ENCODE data around the gene KIAA0513.
"Not testable (repeated sequence)": the region's sequence is repeated elsewhere in the genome, so short reads cannot be mapped to it uniquely, and the experiment has no call there.

KIAA0513 gene

DNA sequence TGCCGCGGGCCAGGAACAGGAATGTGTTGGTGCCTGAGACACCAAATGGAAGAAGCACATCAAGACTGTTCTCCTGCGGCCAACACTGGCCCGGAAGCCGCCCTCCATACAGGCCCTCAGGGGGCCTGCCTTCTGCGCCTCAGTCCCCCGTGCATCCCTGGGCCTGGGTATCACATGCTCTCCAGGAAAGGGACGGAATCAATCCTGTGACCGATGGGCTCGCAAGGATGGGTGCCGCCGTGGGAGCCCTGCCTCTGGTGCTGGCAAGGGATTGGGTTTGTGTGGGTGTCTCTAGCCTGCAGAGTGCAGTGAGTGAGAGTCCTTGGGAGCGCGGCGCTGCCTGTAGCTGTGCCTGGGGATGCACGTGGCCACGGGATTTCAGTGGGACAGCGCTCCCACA lies 65.3 kb downstream of the KIAA0513 start:
- no peak for DNase-seq

DNA sequence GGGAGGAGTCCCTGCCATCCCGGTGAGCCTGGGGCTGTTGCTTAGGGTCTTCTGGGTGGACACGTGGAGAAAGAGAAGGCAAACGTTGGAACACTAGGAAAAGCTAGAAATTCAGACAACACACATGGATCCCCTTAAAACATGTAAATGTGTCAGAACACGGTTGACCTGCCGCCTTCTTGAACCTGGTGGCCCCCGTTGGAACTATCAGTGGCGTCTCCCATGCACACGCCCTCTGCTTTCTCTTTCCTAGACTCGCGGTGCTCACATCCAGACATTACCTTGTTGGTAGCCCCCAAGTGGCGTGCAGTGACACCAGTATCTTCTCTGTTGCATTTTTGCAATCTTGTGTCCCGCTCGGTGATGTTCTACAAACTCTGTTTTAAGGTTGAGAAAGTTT lies 66.1 kb downstream of the KIAA0513 start:
- DNase-seq = no peak

DNA sequence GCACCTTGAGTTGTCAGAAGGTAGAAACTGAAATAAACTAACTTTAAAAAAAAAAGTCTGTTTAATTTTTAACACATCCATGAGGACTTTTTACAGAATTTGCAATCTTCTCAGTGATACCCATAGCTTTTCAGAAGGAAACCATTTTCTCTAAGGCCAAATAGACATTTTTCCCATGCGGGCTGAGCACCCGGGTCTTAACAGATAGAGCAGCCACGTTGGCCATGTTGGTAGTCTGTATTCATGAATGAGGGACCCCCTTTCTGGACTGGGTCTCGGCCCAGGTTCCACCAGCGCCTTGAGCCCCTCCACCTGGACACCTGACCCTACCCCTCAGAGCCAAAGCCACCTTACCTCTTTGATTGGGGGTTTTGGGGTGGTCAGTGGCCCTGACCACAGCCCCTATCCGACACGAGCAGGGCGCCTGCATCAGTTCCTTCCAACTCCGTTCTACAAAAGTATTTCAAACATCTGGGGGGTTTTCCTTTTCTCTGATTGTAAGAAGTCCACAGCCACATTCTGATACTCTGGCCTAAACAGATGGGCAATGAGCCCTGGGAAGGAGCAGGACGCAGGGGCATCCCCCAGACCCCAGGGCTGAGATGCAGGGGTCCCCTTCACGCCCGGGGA lies 66.7 kb downstream of the KIAA0513 start:
- DNase-seq = no peak

DNA sequence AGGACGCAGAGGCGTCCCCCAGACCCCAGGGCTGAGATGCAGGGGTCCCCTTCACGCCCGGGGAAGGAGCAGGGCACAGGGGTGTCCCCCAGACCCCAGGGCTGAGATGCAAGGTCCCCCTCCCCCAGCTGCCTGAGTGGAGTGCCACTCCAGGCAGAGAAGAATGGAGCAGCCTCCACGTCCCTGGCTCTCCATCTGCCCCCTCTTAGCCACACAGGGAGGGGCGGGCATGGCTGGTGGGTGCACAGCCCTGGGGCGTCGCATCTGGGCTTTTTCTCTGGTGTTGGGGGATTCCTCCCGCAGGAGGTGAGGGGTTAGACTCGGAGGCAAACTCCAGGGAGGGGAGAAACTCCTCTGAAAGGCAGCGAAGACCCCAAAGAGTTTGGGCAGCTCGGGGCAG lies 67.2 kb downstream of the KIAA0513 start:
- DNase-seq = no peak

DNA sequence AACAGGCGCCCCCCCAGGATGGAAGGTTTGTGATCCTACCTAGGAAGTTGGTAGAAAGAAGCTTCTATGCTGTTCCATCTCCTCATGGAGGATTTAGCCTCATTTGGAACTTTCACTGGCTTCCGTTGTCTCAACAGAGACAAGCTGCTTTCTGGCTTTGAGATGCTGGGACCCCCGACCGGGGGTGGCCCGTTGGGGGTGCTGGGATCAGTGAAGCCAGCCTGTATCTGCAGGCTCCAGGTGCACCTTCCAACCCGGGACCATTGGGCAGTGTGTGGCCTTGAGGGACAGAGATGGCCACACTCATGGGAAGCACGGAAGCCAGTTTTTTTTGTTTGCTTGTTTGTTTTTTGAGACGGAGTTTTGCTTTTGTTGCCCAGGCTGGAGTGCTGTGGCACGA lies 69.3 kb downstream of the KIAA0513 start:
- DNase-seq = no peak

DNA sequence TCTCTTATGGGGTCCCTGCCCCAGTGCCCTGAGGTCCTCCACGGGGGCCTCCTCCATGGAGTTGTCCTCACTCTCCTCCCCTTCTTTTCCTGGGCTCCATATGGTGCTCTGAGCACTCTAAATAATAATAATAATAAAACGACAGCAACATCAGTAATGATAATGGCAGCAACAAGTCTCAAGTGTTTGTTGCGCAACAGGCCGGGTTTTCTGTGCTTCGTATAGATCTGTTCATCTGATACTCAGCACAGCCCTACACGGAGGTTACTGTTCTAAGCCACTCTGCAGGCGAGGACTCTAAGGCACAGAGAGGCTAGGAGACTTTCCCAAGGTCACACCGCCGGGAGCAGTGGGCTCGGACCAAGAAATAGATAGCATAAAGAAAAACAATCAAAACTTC lies 71.0 kb downstream of the KIAA0513 start:
- no peak for DNase-seq

DNA sequence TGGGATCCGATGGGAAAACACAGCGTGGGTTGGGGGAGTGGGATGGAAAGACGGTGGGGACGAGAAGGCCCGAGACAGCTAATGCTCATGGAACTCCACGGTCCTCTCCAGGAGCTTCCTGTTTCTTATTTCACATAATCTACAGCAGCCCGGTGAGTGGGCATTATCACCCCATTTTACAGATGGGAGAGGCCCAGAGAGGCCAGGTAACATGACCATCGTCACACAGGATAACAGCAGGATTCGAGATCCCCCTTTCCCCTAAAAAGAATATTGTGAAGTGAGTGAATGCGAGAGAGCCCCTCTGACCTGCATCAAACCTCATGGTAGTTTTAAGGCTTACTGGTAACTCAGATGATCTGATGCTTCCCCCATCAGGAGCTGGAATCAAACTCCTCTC lies 72.7 kb downstream of the KIAA0513 start:
- DNase-seq = no peak

DNA sequence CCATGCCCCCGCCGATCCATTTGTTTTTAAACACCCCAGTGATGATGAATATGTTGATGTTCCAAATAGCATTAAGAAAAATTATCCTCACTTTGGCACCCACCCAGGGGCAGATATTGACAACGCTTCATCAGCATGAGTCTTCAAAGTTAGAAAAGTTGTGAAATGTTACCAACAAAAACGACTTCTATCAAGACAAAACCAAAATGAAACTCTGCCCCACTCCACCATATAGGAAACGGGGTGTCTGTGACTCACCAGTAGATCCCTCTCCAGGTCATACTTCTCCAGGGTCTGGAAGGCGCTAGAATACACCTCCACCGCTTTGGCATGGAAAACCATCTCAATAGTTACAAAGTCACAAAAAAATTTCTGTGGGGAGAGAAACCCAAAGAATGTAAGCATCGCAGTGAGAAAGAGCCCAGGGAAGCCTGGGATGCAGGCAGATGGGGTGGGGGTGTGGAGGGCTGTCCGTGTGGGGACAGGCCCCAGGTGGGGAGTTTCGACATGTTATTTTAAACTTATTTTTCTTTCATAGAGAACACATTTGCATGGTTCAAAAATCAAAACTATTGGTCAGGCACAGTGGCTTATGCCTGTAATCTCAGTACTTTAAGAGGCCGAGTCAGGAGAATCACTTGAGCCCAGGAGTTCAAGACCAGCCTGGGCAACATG lies 74.5 kb downstream of the KIAA0513 start:
- DNase-seq = no peak

DNA sequence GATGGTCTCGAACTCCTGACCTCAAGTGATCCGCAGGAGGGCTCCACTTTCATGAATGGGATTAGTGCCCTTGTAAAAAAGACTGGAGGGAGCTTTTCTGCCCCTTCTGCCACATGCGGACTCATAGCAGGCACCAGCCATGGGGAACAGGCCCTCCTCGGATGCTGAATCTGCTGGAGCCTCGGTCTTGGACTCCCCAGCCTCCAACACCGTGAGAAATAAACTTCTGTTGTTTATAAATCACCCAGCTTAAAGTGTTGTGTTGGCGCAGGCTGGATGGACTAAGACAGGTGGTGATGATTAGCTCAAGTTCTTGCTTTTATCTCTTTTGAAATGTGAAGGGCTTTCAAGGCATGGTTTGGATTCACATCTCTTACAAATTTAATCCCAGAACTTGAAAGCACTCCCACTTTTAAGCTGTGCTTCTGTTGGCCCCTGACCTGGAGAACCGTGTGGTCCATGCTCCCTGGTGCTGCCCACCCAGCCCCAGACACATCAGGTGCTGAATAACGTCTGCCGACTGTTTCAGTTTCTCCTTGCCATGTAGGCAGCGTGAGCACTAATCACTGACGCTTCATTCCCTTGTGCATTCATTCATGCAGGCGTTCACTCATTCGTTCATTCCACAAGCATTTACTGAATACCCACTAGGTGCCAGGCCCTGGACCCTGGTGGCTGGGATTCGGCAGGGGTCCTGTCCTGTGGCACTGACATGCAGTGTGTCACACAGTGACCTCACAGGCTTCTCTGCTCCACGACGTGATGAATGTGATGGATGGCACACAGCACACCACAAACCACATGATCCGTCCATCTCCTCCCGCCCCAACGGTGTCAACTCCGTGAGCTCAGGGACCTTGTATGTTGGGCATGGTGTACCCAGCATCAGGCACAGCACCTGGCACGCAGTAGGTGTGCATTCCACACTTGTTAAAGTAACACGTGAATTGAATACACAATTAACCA lies 75.8 kb downstream of the KIAA0513 start:
- DNase-seq = no peak

DNA sequence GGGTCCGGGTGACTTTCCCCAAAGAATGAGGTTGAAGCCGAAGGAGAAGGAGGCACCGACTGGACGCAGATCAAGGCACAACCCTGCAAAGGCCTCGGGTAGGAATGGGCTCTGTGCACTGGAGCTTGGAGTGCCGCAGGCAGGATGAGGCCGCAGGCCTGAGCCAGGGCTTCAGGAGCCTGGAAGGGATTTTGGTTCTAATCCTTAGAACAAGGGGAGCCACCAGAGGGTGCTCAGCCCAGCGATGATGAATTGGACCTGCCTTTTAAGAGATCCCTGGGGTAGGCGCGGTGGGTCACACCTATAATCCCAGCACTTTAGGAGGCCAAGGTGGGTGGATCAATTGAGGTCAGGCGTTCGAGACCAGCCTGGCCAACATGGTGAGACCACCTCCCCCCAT lies 76.6 kb downstream of the KIAA0513 start:
- no peak for DNase-seq

DNA sequence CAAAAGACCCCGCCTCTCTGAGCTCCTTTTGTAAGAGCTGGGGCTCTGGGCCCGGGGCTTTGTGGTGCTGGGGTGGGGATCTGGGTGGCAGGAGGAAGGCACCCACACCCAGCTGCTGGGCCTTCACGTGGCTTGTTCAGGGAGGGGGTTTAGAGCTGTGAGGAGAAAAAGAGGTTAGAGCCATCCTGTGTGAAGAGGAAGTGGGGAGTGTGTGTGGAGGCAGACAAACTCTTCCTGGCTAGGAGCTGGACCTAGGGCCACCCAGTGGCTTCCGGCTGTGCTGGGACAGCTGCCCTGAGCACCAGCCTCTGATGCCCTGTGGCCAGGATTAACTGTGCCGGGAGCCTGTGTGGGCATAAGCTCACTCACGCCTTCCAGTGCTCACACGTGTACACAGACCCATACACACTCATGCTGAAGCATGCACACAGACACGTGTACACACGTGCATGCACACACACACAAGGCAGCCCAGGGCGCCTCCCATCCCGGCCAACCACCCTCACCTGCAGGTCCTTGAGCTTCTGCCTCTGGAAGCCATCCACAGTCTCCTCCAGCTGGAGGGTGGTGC lies 77.3 kb downstream of the KIAA0513 start:
- no peak for DNase-seq

DNA sequence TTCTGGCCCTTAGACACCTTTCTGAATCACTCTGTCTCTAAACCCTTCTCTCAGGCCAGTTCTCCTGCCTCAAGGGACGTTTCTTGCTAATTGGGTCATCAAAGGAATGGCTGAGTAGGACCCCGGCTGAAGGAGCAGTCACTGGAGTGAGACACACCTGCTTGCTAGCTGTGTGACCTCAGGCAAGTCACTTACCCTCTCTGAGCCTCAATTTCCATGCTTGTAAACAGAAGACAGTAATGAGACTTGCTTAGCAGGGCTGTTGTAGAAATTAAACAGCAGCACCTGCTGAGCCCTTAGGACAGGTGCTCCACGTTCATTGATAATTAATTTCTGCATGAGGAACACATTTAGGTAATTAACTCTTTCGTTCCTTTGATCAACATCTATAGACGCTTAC lies 77.9 kb downstream of the KIAA0513 start:
- DNase-seq = no peak

DNA sequence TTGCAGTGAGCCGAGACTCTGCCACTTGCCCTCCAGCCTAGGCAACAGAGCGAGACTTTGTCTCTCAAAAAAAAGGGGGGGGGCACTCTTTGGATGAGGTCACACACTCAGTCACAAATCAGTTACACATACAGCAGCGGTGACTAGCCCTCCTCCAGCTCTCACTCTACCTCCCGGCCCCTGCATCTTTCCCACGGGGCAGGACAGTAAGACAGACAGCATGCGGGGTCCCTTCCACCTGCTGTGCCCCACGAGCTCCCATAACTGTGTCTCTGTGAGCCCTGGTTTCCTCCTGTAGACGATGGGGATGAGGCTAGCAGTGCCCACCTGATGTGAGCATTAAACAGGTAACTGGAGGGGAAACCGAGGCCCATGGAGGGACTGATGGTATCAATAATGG lies 79.5 kb downstream of the KIAA0513 start:
- no peak for DNase-seq

DNA sequence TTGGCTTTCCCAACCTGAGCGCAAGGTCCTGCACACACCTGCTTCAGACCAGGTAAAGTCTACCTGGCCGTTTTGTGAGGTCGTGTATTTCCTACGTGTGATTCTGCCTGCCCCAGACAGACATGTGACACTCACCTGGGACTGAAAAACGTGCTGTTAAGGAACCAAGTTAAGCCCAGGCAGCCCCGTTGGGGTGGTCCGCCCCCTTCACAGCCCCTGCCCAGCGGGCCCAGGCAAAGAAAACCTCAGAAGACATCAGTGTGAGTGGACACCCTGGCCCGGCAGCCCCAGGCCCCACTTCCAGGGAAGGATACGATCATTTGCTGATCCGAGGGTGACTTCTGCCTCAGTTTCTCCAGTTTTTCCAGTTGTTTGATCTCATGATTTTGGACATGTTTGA lies 79.9 kb downstream of the KIAA0513 start:
- no peak for DNase-seq

DNA sequence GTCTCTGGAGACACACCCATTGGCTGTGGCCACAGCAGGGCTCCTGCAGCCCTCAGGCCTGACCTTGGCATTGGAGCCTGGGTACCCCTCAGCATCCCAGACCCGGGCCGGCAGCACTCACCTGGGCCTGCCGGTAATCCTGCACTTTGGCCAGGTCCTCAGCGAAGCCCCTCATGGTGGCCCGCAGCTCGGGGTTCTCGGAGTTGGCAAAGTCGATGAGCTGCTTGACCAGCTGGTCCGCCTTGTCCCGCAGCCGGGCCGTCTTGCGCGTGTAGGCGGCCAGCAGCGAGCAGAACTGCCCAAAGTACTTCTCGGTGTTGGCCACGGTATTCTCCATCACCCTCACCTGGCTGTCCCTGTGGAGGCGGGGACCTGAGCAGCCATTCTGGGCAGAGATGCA lies 82.5 kb downstream of the KIAA0513 start:
- DNase-seq = no peak

DNA sequence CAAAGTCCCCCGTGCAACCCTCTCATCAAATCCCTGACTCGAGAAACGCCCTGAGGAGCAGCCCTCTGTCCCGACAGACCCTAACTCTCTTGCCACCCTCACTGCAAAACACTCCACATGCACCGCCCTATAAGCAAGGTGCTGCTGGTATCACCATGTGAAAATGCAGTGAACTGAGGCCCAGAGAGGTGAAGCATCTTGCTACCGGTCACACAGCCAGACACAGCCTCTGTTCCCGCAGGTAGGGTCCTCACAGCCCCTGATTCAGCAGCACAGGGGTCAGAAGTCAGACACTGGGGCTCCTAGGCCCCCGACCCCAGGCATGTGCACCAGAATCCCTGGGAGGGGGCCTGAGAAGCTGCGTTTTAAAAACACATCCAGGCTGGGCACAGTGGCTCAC lies 83.6 kb downstream of the KIAA0513 start:
- no peak for DNase-seq

DNA sequence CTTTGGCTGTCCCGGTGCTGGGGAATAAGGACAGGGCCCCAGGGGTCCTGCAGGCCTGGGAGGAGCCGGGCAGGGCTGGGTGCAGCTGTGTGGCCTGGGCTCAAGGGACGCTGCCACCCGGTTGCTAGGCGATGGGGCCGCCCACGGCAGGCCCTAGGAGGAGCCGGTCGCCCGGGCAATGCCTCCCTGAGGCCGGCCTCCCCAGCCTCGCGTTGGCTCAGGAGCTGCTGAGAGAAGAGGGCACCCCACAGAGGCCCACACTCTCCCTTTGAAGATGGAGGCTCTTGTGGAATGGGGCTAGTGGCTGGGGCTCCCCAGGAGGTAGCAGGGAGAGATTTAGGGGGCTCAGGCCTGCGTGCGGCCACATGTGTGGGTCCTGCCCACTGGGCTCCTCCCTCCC lies 84.8 kb downstream of the KIAA0513 start, which contains the start of gene CIBAR2:
TSS of gene CIBAR2 (minus strand) at position 109 of the 400 bp plus-strand sequence. CDS start 120 bp downstream, outside the sequence.
- DNase-seq = no peak

DNA sequence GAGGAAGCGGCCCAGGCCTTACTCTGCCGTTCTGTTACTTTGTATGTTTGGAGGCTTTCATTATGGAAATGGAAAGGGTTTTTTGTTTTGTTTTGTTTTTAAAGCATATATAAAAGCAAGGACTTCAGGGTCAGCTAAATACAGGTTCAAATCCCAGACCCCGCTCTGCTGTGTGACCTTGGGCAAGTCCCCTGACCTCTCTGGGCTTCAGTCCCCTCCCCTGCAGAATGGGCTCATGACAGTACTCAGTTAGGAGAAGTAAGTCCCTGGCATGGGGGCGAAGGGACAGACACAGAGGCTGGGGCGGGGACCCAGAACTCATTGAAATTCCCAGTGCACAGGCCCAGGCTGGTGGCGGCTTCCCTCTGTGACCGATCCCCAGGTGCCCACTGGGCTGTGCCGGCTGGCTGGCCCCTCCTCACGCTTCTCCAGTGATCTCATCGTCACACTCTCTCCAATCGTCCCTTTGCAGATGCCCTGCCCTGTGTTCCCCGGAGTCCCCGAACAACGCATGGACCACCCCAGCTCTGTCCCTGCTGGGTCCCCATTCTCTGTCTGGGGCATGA lies 85.7 kb downstream of the KIAA0513 start:
- no peak for DNase-seq

DNA sequence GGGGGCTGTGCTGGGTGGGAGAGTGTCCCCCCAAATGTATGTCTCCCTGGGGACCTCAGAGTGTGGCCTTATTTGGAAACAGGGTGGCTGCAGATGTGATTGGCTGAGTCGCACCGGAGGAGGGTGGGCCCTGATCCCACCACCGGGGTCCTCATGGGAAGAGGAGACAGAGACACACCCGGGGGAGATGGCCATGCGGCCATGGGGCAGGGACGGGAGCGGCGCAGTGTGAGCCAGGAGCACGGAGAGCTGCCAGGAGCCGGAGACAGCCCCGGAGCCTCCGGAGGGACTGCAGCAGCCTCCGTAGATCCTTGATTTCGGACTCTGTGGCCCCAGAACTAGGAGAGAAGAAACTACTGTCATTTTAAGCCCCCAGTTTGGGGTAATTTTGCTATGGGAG lies 86.3 kb downstream of the KIAA0513 start:
- DNase-seq = no peak

DNA sequence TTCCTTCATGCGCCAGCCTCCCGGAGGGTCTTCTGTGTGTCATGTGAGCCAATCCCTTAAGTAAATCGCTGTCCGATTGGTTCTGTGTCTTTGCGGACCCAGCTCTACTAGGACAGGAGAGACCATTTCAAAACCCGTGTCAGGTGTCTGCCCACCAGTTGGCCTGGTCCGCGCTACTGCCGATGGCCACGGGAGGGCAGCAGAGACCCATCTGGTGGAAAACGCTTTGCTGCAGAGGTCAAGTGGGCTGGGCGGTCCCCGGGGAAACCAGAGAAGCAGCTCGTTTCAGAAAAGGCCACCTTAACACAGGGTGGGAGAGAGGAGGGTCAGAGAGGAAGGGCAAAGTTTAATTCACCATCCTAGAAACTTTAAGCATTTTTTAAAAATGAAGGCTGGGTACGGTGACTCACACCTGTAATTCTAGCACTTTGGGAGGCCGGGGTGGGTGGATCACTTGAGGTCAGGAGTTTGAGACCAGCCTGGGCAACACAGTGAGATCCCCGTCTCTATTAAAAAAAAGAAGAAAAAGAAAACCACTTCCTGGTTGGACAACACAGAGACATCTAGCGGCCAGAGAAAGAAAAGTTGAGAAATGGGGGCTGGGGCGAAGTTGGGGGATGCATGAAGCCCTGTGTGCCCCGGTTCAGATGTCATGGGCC lies 87.4 kb downstream of the KIAA0513 start:
- no peak for DNase-seq

DNA sequence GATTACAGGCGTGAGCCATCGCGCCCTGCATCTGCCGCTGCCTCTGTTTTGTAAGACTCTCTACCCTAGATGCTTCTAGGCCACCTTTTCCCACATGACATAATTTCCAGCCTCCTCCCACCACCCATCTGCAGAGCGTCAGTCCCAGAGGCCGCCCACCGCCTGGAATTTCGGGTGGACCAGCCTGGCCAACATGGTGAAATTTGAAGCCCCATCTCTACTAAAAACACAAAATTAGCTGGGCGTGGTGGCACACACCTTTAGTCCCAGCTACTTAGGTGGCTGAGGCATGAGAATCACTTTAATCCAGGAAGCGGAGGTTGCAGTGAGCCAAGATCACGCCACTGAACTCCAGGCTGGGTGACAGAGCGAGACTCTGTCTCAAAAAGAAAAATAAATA lies 89.8 kb downstream of the KIAA0513 start:
- no peak for DNase-seq

DNA sequence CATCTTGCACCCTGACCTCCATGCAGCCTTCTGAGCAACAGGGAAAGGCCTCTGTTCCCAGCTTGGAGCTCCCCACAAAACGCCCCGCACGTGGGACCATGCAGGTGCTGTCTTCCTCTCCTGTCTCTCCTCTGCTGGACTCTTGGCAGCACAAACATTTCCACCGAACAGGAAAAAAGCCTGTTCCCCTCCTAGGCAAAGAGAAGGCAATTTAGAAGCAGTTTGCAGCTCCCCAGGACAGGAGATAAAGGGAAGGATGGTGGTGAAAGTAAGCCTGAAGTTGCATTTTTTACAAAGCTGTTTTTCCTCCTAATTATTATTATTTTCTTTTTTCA lies 92.4 kb downstream of the KIAA0513 start:
- DNase-seq = no peak

DNA sequence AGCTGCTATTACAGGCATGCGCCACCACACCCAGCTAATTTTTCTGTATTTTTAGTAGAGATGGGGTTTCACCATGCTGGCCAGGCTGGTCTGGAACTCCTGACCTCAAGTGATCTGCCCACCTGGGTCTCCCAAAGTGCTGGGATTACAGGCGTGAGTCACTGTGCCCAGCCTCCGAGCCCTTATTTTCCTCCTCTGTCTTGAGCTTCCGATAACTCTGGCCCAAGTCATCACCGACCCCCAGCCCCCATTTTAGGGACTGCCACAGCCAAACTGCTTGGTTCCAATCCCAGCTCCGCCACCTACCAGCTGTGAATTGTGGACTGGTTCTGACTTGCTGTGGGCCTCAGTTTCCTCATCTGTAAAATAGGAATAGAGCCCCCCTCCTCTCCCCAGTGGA lies 95.8 kb downstream of the KIAA0513 start:
- DNase-seq = not testable (repeated sequence)

Data from NCI-H2081 treated with DMSO at 0.1 percent for 48 hours (cell line).